ENCODE measurements around the gene HCLS1. TPM values are rescaled to one million over a fixed set of nuclear protein-coding genes. Genes with fewer than 3 reads are reported as not detected.

Gene HCLS1
- 35.4 TPM for total RNA-seq

DNA sequence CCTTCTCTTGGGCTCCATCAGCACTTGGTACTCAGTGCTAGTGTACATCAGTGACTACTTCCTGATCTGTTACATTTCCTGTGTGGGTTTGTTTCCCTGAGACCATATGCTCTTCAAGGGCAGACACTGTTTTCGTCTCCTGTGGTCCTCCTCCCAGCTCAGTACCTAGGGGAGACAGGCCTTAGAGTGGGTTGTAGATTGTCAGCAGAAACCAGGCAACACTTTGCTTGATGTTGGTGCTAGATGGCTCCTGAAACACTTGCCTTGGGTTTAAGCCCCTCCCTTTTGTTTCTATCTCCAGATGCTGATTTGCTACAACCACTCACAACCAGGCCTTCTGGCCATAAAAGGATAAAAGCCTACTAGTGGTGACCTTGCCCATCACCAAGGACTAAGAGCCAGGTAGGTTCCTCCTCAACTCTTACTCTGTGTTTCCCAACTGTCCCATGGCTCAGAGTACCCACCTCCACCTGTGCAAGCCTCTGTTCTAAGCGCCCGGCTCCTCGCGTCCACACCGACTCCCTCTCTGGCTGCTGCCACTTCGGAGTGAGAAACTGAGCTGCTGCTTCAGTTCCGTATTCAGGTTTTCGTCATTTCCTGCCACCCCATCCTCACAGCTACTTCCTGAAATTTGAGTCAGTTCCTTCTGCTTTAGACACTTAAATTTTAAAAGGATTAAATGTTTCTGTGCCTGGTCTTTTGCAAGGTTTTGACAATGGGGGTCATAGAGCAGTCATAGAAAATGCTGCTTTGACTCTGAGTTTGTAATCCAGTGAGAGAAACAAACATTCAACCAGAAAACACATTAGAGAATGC lies at the start of gene HCLS1:
TSS of gene HCLS1 (minus strand) at position 548 of the 816 bp plus-strand sequence. CDS start 2,556 bp downstream, outside the sequence.
- peaks cover 0 to 25% of the 10 kb centered on the region in 2 donors for H3K36me3 ChIP-seq
- H3K27ac ChIP-seq: peak within 1 kb of the TSS; percentile 43
- peak within 1 kb of the TSS; percentile 14 to 23 for H3K4me3 ChIP-seq
- no peak for DNase-seq (ENCODE audit: extremely low spot score in 2 of 2)
- H3K4me1 ChIP-seq: peaks cover 13% of the 10 kb centered on the region
- TF ChIP-seq POLR2AphosphoS5 (IDR thresholded peaks at IDR 0.05; ENCODE audit: insufficient read depth in 1 of 2, low read depth in 1 of 2) (peak in 1 of 2 donors; percentile 59), POLR2A (IDR thresholded peaks at IDR 0.05) (peak in 1 of 2 donors; percentile 49), CTCF (IDR thresholded peaks at IDR 0.05) (no peak)
- intact Hi-C loops (cut with DNase I): no loop called here
- H3K9me3 ChIP-seq: no peaks in the 10 kb centered on the region
- no peaks in the 10 kb centered on the region for H3K27me3 ChIP-seq

- H3K4me1 ChIP-seq: no peaks in the 10 kb centered on the region
- no peak for TF ChIP-seq POLR2A (IDR thresholded peaks at IDR 0.05)
- TF ChIP-seq CTCF (IDR thresholded peaks at IDR 0.05): no peak
- no peak for TF ChIP-seq POLR2AphosphoS5 (IDR thresholded peaks at IDR 0.05; ENCODE audit: insufficient read depth in 1 of 2, low read depth in 1 of 2)
- intact Hi-C loops (cut with DNase I): no loop called here
- peaks cover 0 to 35% of the 10 kb centered on the region in 2 donors for H3K36me3 ChIP-seq
- no peak overlapping the region for H3K27ac ChIP-seq
- H3K27me3 ChIP-seq: no peaks in the 10 kb centered on the region
- DNase-seq (ENCODE audit: extremely low spot score in 2 of 2): no peak
- no peaks in the 10 kb centered on the region for H3K9me3 ChIP-seq
- H3K4me3 ChIP-seq: no peak overlapping the region
Observed at GRCh38 chr3:121710347-121710746, 49.6 kb upstream of the HCLS1 start.

DNA sequence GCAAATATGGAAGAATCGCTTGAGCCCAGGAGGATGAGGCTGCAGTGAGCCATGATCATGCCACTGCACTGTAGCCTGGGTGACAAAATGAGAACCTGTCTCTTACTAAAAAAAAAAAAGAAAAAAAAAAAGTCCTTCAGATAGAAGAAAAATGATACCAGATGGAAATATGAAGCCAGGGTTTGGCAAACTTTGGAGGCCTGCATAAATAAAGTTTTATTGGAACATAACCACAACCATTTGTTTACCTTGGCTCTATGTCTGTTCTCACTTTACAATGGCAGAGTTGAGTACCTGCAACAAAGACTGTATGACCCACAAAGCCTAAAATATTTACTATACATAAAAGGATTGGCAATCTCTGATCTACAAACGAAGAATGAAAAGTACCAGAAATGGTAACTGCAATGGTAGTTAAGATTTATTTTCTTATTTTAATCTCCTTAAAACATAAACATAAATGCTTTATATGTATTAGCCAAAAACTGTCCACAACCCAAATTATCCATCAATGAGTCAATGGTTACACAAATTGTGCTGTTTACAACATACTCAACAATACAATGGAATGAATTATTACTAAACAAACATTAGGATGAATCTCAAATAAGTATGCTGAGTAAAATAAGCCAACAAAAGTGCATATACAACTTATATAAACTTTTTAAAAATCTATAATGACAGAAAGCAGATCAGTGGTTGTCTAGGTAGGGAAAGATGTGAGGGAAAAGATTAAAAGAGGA lies 47.0 kb upstream of the HCLS1 start:
- intact Hi-C loops (cut with DNase I): no loop called here

DNA sequence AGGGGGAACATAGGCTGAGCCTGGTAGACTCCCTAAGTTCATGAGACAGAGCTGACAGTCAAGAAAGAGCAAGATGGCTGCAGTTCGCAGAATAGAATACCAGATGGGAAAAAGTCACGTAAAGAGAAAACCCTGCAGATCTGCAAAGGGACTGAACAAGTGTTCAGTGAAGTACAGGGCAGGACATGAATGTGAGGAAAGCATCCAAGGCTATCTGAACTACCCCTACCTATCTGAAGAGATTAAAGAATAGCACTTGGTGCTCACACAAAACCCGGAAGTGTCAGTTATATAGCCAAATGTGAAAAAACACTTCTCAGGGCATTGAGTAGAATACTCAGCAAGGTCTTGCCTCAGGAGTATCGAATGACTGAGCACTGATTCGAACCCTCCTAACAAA lies 44.8 kb upstream of the HCLS1 start:
- TF ChIP-seq POLR2AphosphoS5 (IDR thresholded peaks at IDR 0.05; ENCODE audit: insufficient read depth in 1 of 2, low read depth in 1 of 2): no peak
- no peak for TF ChIP-seq POLR2A (IDR thresholded peaks at IDR 0.05)
- no peak for TF ChIP-seq CTCF (IDR thresholded peaks at IDR 0.05)
- no peaks in the 10 kb centered on the region for H3K27me3 ChIP-seq
- no peak overlapping the region for H3K4me3 ChIP-seq
- no peaks in the 10 kb centered on the region for H3K4me1 ChIP-seq
- peaks cover 0 to 47% of the 10 kb centered on the region in 2 donors for H3K36me3 ChIP-seq
- DNase-seq (ENCODE audit: extremely low spot score in 2 of 2): no peak
- intact Hi-C loops (cut with DNase I): no loop called here
- H3K27ac ChIP-seq: no peak overlapping the region
- H3K9me3 ChIP-seq: no peaks in the 10 kb centered on the region

More for the DNA sequence above, 47.0 kb upstream of the HCLS1 start:
- DNase-seq (ENCODE audit: extremely low spot score in 2 of 2): no peak
- TF ChIP-seq POLR2AphosphoS5 (IDR thresholded peaks at IDR 0.05; ENCODE audit: insufficient read depth in 1 of 2, low read depth in 1 of 2) (no peak), CTCF (IDR thresholded peaks at IDR 0.05) (no peak), POLR2A (IDR thresholded peaks at IDR 0.05) (no peak)
- Histone ChIP-seq H3K4me1 (no peaks in the 10 kb centered on the region), H3K27ac (no peak overlapping the region), H3K36me3 (peaks cover 0 to 27% of the 10 kb centered on the region in 2 donors), H3K4me3 (no peak overlapping the region), H3K27me3 (no peaks in the 10 kb centered on the region), H3K9me3 (no peaks in the 10 kb centered on the region)
